NCI-H82 (cell line): Measurements from ENCODE around the gene MOSMO.
"Not testable (repeated sequence)": the region's sequence is repeated elsewhere in the genome, so short reads cannot be mapped to it uniquely, and the experiment has no call there.

Experiments used
- DNase-seq: peaks from one replicate; lab custom pipeline; 2025; lab: John Stamatoyannopoulos, UW

Gene MOSMO

GRCh38 chr16:22093331-22093730 is 85.4 kb downstream of the MOSMO start:
- no peak for DNase-seq

DNA sequence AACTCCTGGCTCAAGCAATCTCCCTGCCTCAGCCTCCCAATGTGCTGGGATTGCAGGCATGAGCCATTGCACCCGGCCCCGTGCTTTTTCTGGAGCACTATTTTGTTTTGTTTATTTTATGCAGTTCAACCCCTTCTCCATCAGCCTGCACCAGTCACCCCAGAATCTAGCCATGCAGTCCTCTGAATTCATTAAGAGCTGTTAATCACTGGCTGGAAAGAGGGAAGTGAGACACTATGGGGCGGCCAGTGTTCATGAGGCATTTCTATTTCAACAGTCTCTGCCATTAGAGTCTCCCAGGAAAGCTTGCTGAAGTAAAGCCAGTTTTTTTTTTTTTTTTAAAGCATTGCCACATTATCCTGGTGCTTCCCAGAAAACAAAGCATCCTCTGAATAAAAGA is 86.1 kb downstream of the MOSMO start:
- DNase-seq = no peak

DNA sequence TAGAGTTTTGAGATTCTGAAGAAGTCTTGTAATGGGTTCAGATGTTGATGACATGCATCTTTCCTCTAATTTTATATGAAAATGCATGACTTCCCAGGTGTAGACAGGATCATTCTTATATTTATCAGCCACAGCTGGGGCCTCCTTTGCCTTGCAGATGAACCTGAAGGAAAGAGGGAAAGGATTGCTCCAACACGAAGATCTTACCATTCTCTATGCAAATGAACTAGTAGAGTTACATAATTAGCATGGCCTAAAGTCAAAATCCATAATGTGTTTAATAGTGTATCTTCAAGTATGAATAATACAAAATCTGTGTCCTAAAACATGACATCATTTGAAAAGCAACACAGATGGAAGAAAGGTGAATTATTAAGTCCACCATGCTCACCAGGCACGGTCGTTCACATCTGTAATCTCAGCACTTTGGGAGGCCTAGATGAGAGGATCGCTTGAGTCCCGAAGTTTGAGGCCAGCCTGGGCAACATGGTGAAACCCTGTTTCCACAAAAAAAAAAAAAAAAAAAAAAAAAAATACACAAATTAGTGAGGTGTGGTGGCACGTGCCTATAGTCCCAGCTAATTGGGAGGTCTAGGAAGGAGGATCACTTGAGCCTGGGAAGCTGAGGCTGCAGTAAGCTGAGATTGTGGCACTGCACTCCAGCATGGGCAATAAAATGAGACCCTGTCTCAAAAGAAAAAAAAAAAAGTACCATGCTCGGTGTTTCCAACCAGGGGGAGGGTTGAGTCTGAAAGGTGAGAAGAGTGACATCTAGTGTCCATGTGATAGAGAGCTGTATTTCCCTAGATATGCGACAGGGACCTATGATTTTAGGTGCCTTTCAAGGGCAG is 90.7 kb downstream of the MOSMO start:
- DNase-seq = peak; percentile 74

DNA sequence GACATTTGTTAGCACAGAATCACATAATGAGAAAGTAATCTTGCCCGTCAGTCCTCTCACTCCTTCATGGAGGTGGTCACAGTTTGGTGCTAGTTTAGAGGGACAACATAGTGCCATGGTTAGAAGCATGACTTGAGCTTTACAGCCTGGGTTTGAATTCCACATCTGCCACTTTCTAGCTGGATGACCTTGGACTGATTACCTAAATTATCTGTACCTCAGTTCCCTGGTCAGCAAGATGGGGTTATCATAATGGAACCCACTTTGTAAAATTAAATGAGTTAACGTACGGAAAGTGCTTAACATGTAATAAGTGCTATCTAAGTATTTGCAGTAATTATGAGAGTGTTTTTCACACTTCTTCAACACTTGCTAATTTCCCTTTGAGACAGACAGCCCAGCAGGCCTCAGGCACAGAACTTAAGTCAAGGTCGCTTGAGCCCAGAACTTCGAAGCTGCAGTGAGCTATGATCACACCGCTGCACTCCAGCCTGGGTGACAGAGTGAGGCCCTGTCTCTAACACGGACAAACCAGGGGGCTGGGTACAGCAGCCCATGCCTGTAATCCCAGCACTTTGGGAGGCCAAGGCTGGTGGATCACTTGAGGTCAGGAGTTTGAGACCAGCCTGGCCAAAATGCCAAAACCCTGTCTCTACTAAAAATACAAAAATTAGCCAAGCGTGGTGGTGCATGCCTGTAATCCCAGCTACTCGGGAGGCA is 91.5 kb downstream of the MOSMO start:
- DNase-seq = no peak

GRCh38 chr16:22103441-22103840 is 95.5 kb downstream of the MOSMO start:
- DNase-seq = no peak

DNA sequence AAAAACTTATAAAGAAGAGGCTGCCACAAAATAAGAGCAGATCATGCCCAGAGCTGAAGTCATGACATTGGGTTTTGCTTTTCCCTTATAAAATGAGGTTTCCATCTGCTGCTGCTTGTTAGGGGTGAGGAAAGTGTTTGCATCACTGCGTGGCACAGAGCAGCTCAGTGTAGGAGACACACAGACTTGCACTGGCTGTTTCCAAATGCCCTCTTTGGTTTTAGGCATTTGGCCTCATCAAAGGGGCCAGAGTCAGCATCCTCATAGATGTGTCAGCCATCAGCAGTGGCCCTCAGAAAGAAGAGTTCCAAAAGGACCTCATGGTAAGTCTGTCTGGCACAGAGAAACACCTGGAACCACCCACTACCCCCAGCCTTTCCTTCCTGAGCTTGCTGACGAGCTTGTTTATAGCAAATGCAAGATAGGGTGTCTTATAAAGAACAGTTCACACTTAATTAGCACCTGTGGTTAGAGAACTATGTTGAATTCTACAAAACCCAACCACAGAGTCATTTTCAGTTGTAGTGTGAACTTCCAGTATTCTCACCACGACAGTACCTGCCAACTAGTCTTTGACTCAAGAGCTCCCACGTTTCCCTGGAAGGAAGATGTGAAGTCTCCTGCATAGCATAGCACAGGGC is 101.5 kb downstream of the MOSMO start:
- DNase-seq = no peak

- DNase-seq = not testable (repeated sequence)
These were observed 103.7 kb downstream of the MOSMO start for GRCh38 chr16:22111629-22112028.

- no peak for DNase-seq
These were observed 108.3 kb downstream of the MOSMO start for GRCh38 chr16:22116095-22116700.

GRCh38 chr16:22117609-22118008 is 109.7 kb downstream of the MOSMO start:
- DNase-seq = no peak

DNA sequence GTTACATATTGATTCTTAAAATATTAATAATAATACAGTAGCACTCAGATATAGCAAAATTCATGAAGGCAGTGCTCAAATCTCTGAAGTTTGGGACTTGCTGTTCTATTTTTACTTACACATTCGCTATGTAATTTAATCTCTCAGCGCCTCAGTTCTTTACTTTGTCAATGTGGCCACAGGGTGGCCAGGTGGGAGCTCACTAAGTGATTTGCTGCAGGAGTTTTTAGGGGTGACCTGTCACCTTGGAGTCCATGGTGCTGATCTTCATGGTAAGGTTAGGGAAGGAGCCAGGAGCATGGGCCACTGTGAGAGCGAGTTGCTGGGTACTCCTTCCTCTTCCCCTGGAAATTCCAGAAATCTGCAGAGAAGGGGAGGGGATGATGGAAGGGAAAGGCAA is 112.5 kb downstream of the MOSMO start:
- DNase-seq = peak; percentile 6

DNA sequence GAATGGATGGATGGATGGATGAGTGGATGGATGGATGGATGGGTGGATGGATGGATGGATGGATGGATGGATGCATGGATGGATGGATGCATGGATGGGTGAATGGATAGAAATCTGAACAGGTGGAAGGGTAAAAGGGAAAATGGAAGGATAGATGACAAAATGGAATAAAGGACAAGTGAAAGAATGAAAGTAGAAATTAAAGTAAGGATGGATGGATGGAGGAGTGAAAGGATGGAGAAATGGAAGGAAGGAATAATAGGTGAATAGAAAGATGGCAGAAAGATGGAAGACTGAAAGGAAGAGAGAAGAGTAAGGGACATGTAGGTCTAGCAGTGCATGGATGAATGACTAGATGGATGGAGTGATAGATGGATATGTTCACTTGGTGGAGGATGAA is 114.3 kb downstream of the MOSMO start:
- DNase-seq = no peak

DNA sequence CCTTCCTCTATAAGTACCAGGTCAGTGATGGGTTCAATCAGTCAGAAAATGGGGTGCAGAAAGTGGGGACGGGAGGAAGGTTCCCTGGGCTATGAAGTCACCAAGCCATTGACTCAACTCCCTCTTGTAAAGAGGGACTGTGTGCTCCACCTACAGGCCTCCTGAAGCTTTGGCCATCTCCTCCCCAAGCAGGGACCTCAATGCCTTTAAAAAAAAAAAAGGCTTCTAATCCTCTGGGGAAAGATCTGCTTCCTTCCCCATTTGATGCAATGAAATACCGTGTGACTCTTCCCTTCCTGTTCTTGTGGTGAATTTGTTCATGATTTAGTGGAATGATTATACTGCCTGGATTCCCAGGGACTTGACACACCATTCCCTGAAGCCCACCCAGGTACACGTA is 115.2 kb downstream of the MOSMO start:
- DNase-seq = no peak

- no peak for DNase-seq
These were observed 116.0 kb downstream of the MOSMO start for GRCh38 chr16:22123759-22124490.

GRCh38 chr16:22124583-22125284 is 116.8 kb downstream of the MOSMO start:
- no peak for DNase-seq

DNA sequence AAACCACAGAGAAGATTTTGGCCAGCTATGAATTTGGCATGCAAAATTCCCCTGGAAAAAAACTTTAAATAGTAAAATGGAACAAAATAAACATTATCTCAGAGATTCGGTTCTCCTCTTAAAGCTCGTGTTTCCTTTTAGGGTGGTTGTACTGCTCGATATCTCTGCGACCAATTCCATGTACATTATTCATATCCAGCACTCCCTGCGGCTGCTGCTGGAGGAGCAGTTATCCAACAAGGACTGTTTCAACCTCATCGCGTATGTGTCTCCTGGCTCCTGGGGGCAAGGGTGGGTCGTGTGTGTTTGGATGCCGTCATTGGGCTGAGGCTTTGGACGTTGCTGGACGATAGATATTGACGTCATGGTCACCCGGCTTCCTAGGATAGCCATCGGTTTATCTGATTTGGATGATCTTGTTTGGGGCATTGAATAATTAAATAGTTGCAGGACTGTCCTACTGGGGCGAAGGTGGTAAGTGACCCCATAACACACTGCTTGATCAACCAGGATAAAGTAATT is 118.2 kb downstream of the MOSMO start:
- DNase-seq = no peak

DNA sequence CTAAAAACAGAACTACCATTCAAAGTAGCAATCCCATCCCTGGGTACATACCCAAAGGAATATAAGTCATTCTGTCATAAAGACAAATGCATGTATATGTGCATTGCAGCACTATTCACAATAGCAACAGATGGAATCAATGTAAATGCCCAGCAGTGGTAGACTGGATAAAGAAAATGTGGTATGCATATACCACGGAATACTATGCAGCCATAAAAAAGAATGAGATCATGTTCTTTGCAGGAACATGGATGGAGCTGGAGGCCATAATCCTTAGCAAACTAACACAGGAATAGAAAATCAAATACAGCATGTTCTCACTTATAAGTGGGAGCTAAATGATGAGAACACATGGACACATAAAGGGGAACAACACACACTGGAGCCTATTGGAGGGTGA is 120.6 kb downstream of the MOSMO start:
- not testable (repeated sequence) for DNase-seq

DNA sequence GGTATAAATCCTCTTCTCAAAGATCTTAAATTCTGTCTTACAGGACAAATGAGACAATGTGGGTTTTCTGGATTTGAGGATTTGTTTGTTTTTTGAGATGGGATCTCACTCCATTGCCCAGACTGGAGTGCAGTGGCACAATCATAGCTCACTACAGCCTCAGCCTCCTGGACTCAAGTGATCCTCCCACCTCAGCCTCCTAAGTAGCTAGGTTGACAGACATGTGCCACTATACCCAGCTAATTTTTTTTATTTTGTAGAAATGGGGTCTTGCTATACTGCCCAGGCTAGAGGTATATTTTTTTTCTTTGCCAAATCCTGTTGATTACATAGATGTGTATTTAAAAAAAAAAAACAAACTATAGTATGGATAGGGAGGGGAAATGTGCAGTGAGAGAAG is 122.6 kb downstream of the MOSMO start:
- no peak for DNase-seq

- DNase-seq = no peak
These were observed 124.9 kb downstream of the MOSMO start for GRCh38 chr16:22132801-22133200.
